GM19035 (cell line): ENCODE data around the gene CACNA1C.

Experiments
- ATAC-seq: cut with Tn5 transposase; IDR thresholded peaks from one replicate; pipeline ENCODE4 v1.9.1; 2021; ENCODE audit not compliant: unreplicated experiment

The CACNA1C gene

GRCh38 chr12:2649201-2650030 lies 596.6 kb downstream of the CACNA1C start:
- no peak for ATAC-seq

GRCh38 chr12:2650261-2651067 lies 597.7 kb downstream of the CACNA1C start:
- no peak for ATAC-seq

- ATAC-seq, result no peak
Observed at GRCh38 chr12:2651068-2651965, 598.5 kb downstream of the CACNA1C start.

- no peak for ATAC-seq
Observed at GRCh38 chr12:2652011-2652400, 599.2 kb downstream of the CACNA1C start.

GRCh38 chr12:2652401-2653081 lies 599.8 kb downstream of the CACNA1C start:
- ATAC-seq, result no peak

- no peak for ATAC-seq
Observed at GRCh38 chr12:2653461-2653965, 600.7 kb downstream of the CACNA1C start.

GRCh38 chr12:2654311-2654710 lies 601.5 kb downstream of the CACNA1C start:
- no peak for ATAC-seq

GRCh38 chr12:2654741-2655140 lies 602.0 kb downstream of the CACNA1C start:
- ATAC-seq, result no peak

GRCh38 chr12:2662524-2662923 lies 609.7 kb downstream of the CACNA1C start:
- no peak for ATAC-seq

- ATAC-seq, result no peak
Observed at GRCh38 chr12:2664721-2665577, 612.2 kb downstream of the CACNA1C start.

- no peak for ATAC-seq
Observed at GRCh38 chr12:2666411-2666810, 613.6 kb downstream of the CACNA1C start.

- ATAC-seq, result no peak
Observed at GRCh38 chr12:2666846-2667245, 614.1 kb downstream of the CACNA1C start.

- no peak for ATAC-seq
Observed at GRCh38 chr12:2667716-2668440, 615.1 kb downstream of the CACNA1C start.

GRCh38 chr12:2668816-2669215 lies 616.0 kb downstream of the CACNA1C start:
- ATAC-seq, result no peak

- no peak for ATAC-seq
Observed at GRCh38 chr12:2669560-2669959, 616.8 kb downstream of the CACNA1C start.

GRCh38 chr12:2672863-2673262 lies 620.1 kb downstream of the CACNA1C start:
- ATAC-seq, result no peak

GRCh38 chr12:2673966-2674810 lies 621.4 kb downstream of the CACNA1C start:
- ATAC-seq, result no peak

- no peak for ATAC-seq
Observed at GRCh38 chr12:2675776-2676175, 623.0 kb downstream of the CACNA1C start.
